22Rv1 (cell line): ENCODE measurements around the gene KIAA2012.

Source experiments
- CTCF ChIP-seq: fragments of 450-650 bp; IDR thresholded peaks from 2 replicates; pipeline ENCODE4 v1.5.1; 2017; ENCODE audit warnings: mild to moderate bottlenecking
- ZFX ChIP-seq: fragments of 450-650 bp; IDR thresholded peaks from 2 replicates; pipeline ENCODE4 v1.6.1; 2017; ENCODE audit warnings: antibody characterized with exemption, borderline replicate concordance

GRCh38 chr2:202032846-202033316 lies 40.2 kb upstream of the KIAA2012 start:
- TF ChIP-seq CTCF (no peak), ZFX (no peak)
